GM18907 (cell line): ENCODE data around the gene NUDT7.
A peak's percentile ranks its signal among the peaks of the same experiment; 100 is the strongest.

ENCODE experiments used
- ATAC-seq: cut with Tn5 transposase; IDR thresholded peaks from one replicate; pipeline ENCODE4 v1.9.1; 2021; ENCODE audit warnings: mild to moderate bottlenecking, moderate library complexity; ENCODE audit not compliant: unreplicated experiment

Gene NUDT7

GRCh38 chr16:77723108-77723514 lies 797 bp downstream of the NUDT7 start:
- peak; percentile 24 for ATAC-seq

GRCh38 chr16:77724174-77724573 lies 1.9 kb downstream of the NUDT7 start:
- no peak for ATAC-seq

GRCh38 chr16:77729951-77730350 lies 7.6 kb downstream of the NUDT7 start:
- no peak for ATAC-seq

GRCh38 chr16:77732241-77732946 lies 10.1 kb downstream of the NUDT7 start:
- ATAC-seq, result no peak

- ATAC-seq, result no peak
Measured at GRCh38 chr16:77736879-77737278, 14.6 kb downstream of the NUDT7 start.

GRCh38 chr16:77738706-77739558 lies 16.6 kb downstream of the NUDT7 start:
- no peak for ATAC-seq

GRCh38 chr16:77739559-77739892 lies 17.2 kb downstream of the NUDT7 start:
- ATAC-seq, result no peak

GRCh38 chr16:77744141-77744540 lies 21.8 kb downstream of the NUDT7 start:
- ATAC-seq, result no peak

- no peak for ATAC-seq
Measured at GRCh38 chr16:77745972-77746371, 23.7 kb downstream of the NUDT7 start.

- ATAC-seq, result no peak
Measured at GRCh38 chr16:77748421-77749005, 26.2 kb downstream of the NUDT7 start.

- ATAC-seq, result no peak
Measured at GRCh38 chr16:77749415-77749814, 27.1 kb downstream of the NUDT7 start.

GRCh38 chr16:77758046-77758445 lies 35.7 kb downstream of the NUDT7 start:
- ATAC-seq, result no peak

- ATAC-seq, result no peak
Measured at GRCh38 chr16:77758508-77758907, 36.2 kb downstream of the NUDT7 start.

GRCh38 chr16:77759201-77759600 lies 36.9 kb downstream of the NUDT7 start:
- ATAC-seq, result no peak

- ATAC-seq, result no peak
Measured at GRCh38 chr16:77759821-77760220, 37.5 kb downstream of the NUDT7 start.

GRCh38 chr16:77760800-77761199 lies 38.5 kb downstream of the NUDT7 start:
- no peak for ATAC-seq

- no peak for ATAC-seq
Measured at GRCh38 chr16:77761204-77761603, 38.9 kb downstream of the NUDT7 start.

GRCh38 chr16:77762262-77762661 lies 39.9 kb downstream of the NUDT7 start:
- ATAC-seq, result no peak

GRCh38 chr16:77763994-77764393 lies 41.7 kb downstream of the NUDT7 start:
- no peak for ATAC-seq

- no peak for ATAC-seq
Measured at GRCh38 chr16:77767211-77767610, 44.9 kb downstream of the NUDT7 start.

GRCh38 chr16:77767826-77768225 lies 45.5 kb downstream of the NUDT7 start:
- ATAC-seq, result no peak
